PC-9 (cell line): ENCODE measurements around the gene ZNF786.

Experiments used
- EZH2 ChIP-seq: fragments of 200-600 bp; sonication (generic); IDR thresholded peaks from 2 replicates; pipeline ENCODE4 v1.8.0; 2017; ENCODE audit warnings: antibody characterized with exemption, low read depth
- TF ChIP-seq, protein P1 (sequence below): fragments of 200-600 bp; sonication (generic); conservative IDR thresholded peaks from 2 replicates; pipeline ENCODE4 v1.6.1; 2017; ENCODE audit warnings: mixed run types, antibody characterized with exemption, mild to moderate bottlenecking, moderate library complexity

DNA sequence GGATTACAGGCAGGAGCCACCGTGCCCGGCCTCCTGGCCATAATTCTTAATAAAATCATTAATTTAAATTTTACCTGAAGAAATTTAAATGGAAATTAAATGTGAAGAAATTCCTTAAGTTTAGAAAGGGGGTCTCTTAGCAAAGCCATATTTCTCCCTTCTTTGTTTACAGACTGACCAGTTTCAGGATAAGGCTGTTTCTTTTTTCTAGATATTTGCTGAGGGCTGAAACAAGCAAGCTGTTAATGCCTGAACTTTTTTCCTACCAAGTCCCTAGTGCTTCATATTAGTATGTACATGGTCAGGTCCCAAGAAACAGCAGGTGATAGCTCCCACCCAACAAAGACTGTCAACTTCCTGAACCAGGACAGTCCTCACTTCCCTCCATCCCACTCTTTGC, 44.1 kb downstream of the ZNF786 start:
- TF ChIP-seq, protein P1, sequence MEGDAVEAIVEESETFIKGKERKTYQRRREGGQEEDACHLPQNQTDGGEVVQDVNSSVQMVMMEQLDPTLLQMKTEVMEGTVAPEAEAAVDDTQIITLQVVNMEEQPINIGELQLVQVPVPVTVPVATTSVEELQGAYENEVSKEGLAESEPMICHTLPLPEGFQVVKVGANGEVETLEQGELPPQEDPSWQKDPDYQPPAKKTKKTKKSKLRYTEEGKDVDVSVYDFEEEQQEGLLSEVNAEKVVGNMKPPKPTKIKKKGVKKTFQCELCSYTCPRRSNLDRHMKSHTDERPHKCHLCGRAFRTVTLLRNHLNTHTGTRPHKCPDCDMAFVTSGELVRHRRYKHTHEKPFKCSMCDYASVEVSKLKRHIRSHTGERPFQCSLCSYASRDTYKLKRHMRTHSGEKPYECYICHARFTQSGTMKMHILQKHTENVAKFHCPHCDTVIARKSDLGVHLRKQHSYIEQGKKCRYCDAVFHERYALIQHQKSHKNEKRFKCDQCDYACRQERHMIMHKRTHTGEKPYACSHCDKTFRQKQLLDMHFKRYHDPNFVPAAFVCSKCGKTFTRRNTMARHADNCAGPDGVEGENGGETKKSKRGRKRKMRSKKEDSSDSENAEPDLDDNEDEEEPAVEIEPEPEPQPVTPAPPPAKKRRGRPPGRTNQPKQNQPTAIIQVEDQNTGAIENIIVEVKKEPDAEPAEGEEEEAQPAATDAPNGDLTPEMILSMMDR = no peak
- TF ChIP-seq EZH2 = no peak
